Body of pancreas (tissue), 4 donors: ENCODE results near the gene SLC22A17.

Experiments used
- CTCF ChIP-seq, 7 experiments: fragments of 450-650 bp in 4 of 7; fragments of 200-600 bp in 3 of 7; sonication (generic) in 3 of 7; IDR thresholded peaks; one replicate each; pipeline ENCODE4 v1.5.1; 2016 to 2019; ENCODE audit warnings: antibody characterized with exemption in 7 of 7
- POLR2A ChIP-seq, 3 donors: fragments of 450-650 bp; IDR thresholded peaks; one replicate each; pipeline ENCODE4 v1.6.1; 2016; ENCODE audit warnings: antibody characterized with exemption in 3 of 3, mild to moderate bottlenecking in 2 of 3

- TF ChIP-seq POLR2A (IDR thresholded peaks at IDR 0.05) (no peak), CTCF (IDR thresholded peaks at IDR 0.05) (no peak)
Observed at GRCh38 chr14:23371865-23372264, 19.2 kb upstream of the SLC22A17 start.
